NCI-H1417 treated with DMSO at 0.1 percent for 48 hours (cell line): ENCODE data around the gene ZBTB21.
"Not testable (repeated sequence)": the region's sequence is repeated elsewhere in the genome, so short reads cannot be mapped to it uniquely, and the experiment has no call there.

Experiments used
- DNase-seq: peaks from one replicate; lab custom pipeline; 2025; lab: John Stamatoyannopoulos, UW

The ZBTB21 gene

DNA sequence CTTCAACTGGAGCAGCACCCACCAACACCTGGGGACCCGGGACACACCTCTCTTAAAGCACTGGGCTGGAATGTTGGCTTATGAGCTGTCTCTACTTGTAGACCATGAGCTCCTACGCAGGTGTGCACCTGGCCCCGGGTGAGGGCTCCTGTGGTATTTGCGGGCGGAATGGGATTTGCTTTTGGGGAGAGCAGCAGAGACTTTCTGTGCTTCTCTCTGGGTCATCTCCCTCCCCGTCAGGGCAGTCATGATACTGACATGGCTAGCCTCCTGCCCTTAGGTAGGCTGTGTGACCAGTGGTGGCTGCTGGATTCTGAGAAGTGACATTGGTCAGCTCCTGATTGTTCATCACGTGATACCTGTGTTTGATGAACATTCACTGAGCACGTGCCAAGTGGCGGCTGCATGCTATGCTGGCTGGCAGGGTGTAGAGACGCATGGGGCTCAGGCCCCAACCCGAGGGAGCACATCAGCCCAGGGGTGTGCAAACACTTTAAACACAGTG, 9.0 kb upstream of the ZBTB21 start:
- no peak for DNase-seq

DNA sequence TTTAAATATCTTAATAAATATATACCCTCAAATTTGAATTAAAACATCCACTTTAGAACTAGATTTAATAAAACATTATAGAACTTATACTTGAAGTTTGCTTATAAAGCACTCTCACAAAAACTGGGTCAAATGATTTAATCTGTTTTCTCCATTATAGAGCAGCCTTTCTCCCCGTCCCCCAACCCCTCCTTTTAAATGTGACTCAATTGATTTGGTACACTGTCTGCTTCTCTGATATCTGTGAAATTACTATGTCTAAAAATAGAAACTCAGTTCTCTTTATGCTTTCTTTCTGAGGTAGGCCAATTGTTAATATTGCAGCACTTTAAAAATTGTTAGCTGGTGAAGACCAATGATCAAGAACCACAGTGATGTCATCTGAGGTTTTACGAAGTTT, 6.9 kb upstream of the ZBTB21 start:
- DNase-seq: no peak

DNA sequence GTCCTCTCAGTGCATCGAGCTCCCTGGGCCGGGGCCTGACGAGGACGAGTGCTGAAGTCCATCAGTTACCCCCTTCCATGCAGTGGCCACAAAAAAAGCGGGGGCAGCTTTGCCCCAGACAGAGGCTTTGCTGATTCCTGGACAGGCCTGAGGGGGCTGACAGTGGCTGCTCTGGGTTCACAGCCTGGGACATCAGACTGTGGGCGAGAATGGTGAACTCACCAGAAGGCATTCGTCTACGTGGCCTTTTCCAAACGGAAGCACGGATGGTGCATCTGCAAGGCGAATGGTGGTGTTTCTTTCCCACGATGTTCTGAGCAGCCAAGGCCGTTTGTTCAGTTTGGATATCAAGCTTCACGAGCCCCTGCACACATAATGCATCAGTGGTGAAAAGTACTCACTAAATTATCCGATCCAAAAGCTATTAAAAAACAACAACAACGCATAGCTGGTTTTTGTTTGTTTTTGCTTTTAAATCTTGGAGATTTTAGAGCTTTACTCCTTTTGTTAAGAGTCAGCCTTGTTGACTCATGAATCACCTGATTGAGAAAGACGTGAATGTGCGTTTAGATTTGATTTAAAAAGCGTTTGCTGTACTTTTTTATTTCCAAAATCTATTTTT, 6.3 kb upstream of the ZBTB21 start:
- DNase-seq: no peak

DNA sequence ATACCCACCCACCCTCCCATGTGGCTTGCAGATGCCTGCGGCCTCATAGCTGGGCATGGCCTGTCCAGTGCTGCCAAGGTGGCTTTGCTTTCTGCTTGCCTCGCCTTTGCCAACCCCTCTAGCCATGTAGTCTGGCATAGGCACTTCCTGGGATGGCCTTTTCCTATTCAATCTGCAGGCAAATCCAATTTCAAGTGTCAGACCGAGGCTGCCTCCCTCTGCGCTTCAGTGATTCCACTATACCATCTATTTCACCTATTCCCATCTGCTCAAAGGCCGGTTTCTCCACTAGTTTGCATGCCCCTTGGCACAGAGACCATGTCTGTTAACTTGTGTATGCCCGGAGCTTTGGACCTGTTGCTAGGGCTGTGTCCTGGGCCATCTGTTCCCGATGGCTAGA, 3.8 kb upstream of the ZBTB21 start:
- no peak for DNase-seq

DNA sequence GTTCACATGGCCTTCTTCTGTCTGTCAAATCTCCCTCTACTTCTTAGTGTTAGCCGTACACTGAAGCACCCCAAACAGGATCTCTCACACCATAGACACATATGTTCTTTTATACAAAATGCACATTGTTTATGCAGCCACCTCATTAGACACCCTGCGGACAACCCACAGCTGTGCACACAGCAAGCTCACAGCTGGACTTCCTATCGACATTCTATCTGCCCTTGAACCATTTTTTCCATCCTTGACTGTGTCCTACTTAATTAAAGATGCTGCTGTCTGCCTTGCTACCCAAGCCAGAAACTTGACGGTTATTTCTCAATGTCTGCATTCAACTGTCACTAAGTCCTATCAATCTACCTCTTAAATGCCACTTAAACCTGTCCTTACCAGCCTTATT, 3.2 kb upstream of the ZBTB21 start:
- peak; percentile 77 for DNase-seq

DNA sequence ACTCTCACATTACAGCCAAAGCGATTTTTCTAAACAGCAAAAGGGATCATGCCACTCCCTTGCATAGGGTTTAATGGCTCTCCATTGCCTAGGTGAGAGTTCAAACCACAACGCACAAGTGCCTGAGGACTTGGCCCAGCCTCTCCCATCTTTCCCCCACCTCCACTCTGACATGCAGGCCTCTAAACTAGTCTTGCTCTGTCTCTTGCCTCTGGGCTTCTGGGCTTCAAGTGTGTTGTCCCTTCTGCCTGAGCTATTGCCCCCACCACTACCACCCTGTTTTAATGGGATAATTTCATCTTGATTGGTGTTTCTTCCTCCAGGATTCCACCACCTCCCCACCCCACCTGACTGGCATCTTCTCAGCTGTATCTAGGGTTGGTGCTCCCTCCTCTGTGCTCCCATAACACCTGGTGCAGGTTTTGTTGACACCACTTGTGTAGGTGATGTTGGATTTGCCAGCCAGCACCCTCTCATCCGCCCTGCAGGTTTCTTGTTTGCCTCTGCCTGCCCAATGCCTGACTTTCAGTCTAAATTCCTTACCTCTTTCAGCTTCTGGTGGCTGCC, 2.7 kb upstream of the ZBTB21 start:
- DNase-seq: no peak

DNA sequence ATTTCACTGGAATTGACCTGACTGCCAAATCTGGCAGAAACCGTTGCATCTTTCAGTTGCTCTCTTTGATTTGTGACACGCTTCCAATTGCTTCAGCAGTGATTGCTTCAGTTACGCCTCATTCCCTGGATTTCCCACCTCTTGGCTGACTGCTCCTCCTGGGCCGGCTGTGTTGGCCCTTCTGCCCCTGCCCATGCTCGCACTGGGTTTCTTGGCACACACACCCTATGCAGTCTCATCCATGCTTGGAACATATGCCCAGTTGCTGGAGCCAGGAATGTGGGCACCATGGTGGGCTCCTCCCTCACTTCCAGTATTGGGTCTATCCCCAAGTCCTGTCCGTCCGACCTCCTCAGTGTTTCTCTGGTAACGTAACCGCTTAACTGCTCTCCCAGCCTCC, 2.2 kb upstream of the ZBTB21 start:
- no peak for DNase-seq

DNA sequence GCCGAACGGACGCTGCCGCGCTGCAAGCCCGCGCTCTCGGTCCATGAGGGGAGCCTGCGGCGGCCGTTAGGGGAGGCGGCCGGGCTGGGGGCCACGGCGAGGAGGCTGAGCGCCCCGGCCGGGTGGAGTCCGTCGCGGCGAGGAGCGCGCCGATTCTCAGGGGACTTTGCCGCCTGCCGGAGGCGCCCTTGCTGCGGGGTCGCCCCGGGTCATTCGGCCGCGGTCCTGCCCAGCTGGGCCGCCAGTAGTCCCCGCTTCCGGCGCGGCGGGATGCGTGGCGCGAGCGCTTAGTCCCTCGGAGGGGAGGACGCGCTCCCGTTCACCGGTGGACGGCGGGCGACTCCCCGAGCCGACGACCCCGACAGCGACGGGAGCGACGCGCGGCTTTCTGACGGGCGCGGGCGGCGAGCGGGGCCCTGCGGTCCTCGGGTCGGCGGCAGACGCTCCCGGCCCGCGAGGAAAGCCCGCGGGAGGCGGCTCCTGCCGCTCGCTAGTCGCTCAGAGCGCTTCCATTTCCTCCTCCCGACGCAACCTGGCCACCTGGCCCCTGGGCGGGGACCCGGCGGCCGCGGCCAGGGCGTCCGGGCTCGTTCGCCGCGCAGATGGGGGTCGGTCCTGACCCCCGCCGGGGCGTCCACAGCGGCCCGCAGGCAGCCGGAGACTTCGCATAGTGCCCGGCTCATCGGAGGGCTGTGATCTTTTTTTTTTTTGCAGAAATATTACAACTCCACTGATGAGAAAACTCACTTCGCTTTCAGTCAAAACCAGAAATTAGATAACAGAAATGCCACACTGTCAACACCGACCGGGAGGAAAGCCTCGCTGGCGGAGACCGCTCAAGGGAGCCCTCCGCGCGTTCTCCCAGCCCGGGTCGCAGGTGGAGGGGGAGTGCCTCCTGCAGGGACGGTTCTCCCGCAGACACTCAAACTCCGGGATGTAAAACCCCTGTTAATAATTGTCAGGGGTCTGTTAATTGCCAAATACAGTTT, 641 bp upstream of the ZBTB21 start:
- no peak for DNase-seq

DNA sequence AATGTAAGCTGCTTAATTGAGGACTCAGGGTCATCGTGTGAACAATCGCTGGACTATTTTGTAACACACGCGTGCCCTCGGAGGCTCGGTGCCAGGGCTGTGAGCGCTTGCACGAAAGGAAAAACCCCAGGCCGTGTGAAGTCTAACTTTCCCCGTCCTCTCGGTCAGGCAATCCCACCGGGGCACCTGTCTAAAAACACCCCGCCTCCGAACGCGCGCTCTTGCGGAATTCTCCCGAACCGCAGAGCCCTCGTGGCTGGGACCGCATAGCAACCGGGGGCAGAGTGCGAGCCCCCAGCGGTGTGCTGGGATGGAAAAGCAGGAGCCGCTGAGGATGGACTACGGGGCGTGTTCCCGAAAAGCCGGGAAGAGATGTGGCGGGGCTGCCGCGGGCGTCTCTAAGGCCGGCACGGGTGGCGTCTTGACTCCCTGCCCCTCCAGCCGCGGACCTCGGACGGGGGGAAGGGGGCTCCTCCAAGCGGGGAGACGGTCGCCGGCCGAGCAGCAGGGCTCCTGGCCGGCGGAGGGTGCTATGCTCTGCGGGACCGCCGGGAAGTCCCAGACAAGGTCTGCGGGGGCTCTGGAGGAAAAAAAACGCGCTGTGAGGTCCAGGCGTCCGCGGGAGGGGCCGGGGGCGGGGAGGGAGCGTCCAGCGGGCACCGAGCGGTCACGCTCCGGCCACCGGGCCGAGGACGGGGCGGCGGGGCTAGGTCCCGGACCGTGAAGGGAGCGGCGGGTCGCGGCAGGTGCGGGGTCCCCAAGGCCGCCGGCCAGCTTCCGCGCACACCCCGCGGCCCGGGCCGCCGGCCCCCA, 936 bp downstream of the ZBTB21 start:
- no peak for DNase-seq

DNA sequence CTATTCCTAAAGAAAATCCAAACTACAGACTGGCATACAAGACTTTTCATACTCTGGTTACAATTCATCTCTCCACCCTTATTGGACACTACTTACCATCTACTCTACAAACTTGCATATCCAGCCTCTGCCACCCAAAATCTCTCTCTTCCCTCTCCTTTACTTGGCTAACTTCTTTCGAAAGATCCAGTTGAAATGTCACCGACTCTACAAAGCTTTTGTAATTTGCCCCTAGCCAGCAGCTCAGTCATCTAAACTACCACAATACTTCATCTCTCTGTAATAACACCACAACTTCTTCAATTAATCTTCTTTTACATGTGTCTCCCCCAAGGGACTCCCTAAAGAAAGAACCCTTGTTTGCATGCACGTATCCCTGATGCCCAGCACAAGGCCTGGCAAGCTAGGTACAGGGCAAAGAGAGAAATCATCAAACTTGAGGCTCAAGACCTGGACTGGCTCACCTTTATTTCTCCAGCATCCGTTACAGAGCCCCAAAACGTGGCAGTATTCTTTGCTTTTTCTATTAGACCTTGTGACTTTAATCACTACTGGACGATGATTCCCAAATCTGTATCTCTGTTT, 2.7 kb downstream of the ZBTB21 start:
- DNase-seq: no peak

DNA sequence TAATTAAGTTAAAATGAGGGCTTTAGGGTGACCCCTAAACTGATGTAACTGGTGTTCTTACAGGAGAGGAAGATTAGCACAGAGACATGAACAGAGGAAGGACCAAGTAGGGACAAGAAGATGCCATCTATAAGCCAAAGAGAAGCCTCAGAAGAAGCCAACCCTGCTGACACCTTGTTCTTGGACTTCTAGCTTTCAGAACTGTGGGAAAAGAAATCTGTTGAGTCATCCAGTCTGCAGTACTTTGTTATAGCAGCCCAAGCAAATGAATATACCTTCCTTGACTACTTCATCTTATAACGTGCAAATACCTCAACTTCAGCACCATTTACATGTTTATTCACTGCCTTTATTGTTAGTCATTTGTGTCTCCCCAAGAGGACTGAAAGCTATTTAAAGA, 3.4 kb downstream of the ZBTB21 start:
- DNase-seq: no peak

DNA sequence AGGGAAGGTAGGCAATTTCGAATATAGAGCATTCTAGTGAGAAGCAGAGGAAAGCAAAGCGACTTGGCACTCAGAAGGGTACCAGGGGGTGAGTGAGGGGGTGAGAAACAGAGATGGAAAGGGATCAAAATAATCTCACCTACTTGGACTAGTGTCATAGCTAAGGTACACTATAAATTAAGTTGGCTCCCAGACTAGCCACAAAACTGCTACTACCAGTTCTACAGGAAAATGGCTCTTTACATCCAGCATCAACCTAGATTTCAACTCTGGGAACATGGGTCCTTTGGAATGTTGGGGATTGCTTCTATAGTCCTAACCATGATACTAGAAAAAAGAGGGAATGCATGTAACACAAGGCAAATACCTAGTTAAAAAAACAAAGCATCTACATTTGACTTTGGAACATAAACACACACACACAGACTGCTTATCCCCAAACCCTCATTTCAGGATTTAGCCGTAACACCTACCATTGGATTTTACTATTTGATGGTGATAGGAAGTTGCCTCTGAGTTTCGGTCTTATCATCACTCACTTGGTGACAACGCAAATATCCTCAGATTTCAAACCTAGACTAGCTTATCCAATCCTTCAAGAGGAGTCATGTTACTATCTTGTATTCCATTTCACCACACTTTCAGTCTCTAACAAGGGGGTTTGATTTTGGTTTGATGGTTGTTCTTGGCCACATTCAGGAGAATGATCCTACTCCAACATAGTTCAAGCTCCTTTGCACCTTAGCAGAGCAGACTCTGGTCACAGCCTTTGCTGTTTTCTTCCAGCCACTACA, 5.6 kb downstream of the ZBTB21 start:
- DNase-seq: no peak

DNA sequence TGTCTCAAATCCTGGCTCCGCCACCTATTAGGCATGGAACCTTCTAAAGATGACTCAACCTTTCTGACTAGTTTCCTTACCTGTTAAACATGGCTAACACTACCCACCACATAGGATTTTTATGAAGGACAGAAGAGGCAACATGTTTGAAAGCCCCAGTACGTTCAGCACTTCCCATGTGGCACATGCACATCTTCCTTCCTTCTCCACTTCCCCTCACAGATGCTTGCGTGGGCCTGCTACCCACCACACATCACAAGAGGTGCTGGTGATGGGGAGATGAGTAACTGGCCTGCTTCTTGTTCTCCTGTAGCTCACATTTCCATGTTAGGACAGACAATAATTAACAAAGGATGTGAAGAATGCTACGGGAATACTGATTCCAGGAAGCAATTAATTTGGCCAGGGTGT, 7.1 kb downstream of the ZBTB21 start:
- no peak for DNase-seq

DNA sequence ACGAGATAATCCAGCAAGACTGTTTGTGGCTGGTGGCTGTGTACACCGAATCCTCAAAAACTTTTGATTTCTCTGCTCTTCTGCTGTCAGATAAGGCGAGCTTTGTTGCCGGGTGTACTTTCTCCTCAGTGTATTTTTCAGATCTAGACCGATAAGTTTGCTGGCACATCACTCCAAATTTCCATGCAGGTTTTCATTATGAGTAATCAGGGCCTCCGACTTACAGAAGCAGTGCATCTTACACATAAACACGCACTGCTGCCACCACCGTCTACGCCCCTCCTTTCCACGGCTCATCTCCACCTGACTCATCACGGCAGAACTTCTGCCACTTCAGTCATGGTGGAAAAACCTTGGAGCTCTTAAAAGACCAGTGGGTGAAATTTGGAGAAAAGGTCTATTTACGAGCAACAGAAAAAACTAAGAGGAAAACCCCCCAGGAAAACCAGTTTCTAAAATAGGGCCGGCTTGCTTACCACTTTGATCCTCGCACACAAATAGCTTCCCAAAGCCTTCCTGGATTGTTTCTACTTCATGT, 7.7 kb downstream of the ZBTB21 start:
- DNase-seq: no peak

DNA sequence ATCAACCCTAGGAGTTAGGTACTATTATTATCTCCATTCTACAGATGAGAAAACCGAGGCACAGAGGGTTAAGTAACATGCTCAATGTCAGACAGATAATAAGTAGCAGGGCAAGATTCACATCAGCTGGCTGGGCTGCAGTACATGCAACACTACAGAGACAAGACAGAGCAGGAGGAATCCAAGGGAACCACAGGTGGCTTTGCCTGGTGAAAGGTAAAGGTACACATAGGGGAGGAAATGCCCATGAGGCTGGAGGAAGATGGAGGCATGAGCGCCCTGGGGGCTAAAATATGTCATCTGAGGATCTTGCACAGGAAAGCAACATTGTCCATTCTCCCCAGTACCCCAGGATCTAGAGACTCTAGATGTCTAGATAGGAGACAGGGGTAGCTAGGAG, 8.4 kb downstream of the ZBTB21 start:
- DNase-seq: no peak

DNA sequence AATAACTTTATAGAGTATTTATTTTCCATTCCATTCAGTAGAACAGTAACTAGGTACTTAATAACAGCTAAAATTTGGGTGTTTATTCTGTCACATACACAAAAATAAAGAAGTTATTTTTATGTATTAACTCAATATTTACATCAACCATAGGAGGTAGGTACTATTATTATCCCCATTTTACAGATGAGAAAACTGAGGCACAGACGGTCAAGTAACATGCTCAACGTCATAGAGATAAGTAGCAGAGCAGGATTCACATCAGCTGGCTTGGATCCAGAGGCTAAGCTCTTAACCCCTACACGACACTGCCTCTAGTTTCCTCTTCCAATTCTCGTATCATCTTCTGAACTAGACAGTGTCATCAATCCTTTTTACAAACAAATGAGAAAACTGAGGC, 9.3 kb downstream of the ZBTB21 start:
- no peak for DNase-seq

DNA sequence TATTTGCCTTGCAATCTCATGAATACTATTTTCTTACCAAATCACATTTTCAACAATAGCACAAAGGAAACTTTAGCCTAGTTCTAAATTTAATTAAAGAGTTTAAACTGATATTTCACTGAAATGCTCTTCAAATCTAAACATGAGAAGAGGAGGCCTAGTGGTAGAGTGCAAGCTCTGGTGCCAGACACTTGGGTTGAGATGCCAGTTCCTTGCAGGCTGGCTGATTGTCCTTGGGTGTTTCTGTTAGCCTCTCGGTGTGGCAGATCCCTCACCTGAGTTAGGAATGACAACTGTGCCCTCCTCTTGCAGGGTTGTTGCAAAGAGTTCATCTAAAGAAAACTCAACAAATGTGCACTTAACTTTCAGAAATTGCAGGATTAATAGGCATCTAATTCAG, 12.5 kb downstream of the ZBTB21 start:
- no peak for DNase-seq

DNA sequence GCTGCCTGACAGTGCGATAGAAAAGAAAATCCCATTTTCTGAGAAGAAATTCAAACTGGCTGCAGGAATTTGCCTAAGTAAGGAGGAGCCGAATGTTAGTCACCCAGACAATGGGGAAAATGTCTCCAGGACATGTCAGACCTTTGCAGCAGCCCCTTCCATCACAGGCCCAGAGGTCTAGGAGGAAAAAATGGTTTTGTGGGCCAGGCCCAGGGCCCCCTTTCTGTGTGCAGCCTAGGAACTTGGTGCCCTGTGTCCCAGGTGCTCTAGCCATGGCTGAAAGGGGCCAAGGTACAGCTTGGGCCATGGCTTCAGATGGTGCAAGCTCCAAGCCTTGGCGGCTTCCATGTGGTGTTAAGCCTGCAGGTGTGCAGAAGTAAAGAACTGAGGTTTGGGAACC, 14.6 kb downstream of the ZBTB21 start:
- DNase-seq: no peak

DNA sequence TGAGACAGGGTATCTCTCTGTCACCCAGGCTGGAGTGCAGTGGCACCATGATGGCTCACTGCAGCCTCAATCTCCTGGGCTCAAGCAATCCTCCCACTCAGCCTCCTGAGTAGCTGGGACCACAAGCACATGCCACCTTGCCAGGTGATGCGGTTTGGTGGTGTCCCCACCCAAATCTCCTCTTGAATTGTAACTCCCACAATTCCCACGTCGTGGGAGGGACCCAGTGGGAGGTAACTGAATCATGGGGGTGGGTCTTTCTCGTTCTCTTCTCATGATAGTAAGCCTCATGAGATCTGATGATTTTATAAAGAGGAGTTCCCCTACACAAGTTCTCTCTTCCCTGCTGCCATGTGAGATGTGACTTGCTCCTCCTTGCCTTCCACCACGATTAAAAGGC, 15.5 kb downstream of the ZBTB21 start:
- not testable (repeated sequence) for DNase-seq

DNA sequence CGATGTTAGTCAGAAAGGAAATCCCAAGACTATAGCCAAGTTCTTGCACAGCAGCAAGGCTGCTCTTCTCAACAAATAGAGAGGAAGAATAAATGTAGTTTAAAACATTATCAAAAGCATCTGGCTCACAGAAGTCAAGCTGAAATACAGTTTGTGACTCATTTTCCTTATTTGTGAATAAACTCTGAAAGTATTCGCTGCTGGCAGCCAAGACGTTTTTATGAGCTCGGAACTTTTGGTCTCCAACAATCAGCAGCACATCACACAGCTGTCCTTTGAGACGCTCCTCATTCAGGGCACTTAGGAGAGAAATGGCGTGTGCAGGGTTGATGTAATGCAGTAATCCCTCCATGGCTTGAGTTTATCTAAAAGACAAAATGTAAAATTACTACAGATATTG, 16.4 kb downstream of the ZBTB21 start:
- DNase-seq: no peak

DNA sequence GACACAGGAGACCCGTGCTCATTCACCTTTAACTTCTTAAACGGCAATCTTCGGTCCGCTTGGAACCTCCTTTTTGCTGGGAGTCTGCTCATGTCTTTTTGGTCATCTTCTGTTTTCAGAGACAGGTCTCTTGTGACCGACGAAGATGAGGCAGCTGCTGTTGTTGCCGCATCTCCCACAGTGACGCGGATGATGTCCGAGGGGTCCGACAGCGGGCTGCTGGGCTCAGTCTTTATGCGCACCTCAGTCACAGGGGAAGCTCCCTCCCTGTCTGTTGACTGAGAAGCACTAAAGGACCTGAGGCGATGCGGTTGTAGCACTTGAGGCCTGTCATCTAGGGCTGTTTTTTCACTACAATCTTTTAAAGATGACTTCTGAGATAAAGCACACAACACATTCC, 17.6 kb downstream of the ZBTB21 start:
- no peak for DNase-seq
